Measurements from ENCODE around the gene PPP2R5C.
A peak's percentile ranks its signal among the peaks of the same experiment; 100 is the strongest.

PPP2R5C gene

GRCh38 chr14:101839236-101839635 lies 77.7 kb downstream of the PPP2R5C start:
- no peaks in the 10 kb centered on the region for H3K9me3 ChIP-seq (ENCODE audit: control insufficient read depth, insufficient read depth, low read length)
- no peaks in the 10 kb centered on the region for H3K9me2 ChIP-seq (replicated peaks; ENCODE audit: control insufficient read depth, low read length)
- H3F3A ChIP-seq (ENCODE audit: control insufficient read depth, insufficient read depth) = peaks cover 58% of the 10 kb centered on the region
- peaks cover 31% of the 10 kb centered on the region for H3K36me3 ChIP-seq (ENCODE audit: control insufficient read depth, low read length)
- H3K4me1 ChIP-seq (ENCODE audit: control insufficient read depth, low read length) = peaks cover 100% of the 10 kb centered on the region
- TF ChIP-seq CTCF (IDR thresholded peaks at IDR 0.05; ENCODE audit: low read depth, low read length, poor library complexity, severe bottlenecking) = no peak
- TF ChIP-seq EZH2phosphoT487 (IDR thresholded peaks at IDR 0.05; ENCODE audit: borderline replicate concordance, low read length) = no peak
- H3K27me3 ChIP-seq (ENCODE audit: control insufficient read depth, low read length) = no peaks in the 10 kb centered on the region
- H3K4me2 ChIP-seq (ENCODE audit: low read length) = peak overlapping the region; percentile 85
- peaks cover 3% of the 10 kb centered on the region; the same call in 1 of the 2 replicates for H4K20me1 ChIP-seq (ENCODE audit: control insufficient read depth, insufficient read depth, low read depth, low read length)
- peak overlapping the region; percentile 91 for H3K27ac ChIP-seq (ENCODE audit: low read depth, low read length)
- peaks cover 93% of the 10 kb centered on the region for H3K79me2 ChIP-seq (ENCODE audit: control insufficient read depth, low read length)
- H3K4me3 ChIP-seq (ENCODE audit: low read length) = peak overlapping the region; percentile 55

GRCh38 chr14:101839661-101840060 lies 78.2 kb downstream of the PPP2R5C start:
- H3K4me3 ChIP-seq (ENCODE audit: low read length) = peak overlapping the region; percentile 55
- H3K27ac ChIP-seq (ENCODE audit: low read depth, low read length) = peak overlapping the region; percentile 91
- H3K9me3 ChIP-seq (ENCODE audit: control insufficient read depth, insufficient read depth, low read length) = no peaks in the 10 kb centered on the region
- peaks cover 62% of the 10 kb centered on the region for H3F3A ChIP-seq (ENCODE audit: control insufficient read depth, insufficient read depth)
- peaks cover 100% of the 10 kb centered on the region for H3K4me1 ChIP-seq (ENCODE audit: control insufficient read depth, low read length)
- TF ChIP-seq CTCF (IDR thresholded peaks at IDR 0.05; ENCODE audit: low read depth, low read length, poor library complexity, severe bottlenecking) (no peak), EZH2phosphoT487 (IDR thresholded peaks at IDR 0.05; ENCODE audit: borderline replicate concordance, low read length) (no peak)
- H4K20me1 ChIP-seq (ENCODE audit: control insufficient read depth, insufficient read depth, low read depth, low read length) = peaks cover 3% of the 10 kb centered on the region; the same call in 1 of the 2 replicates
- H3K27me3 ChIP-seq (ENCODE audit: control insufficient read depth, low read length) = no peaks in the 10 kb centered on the region
- no peaks in the 10 kb centered on the region for H3K9me2 ChIP-seq (replicated peaks; ENCODE audit: control insufficient read depth, low read length)
- peaks cover 93% of the 10 kb centered on the region for H3K79me2 ChIP-seq (ENCODE audit: control insufficient read depth, low read length)
- H3K4me2 ChIP-seq (ENCODE audit: low read length) = peak overlapping the region; percentile 85
- peaks cover 31% of the 10 kb centered on the region for H3K36me3 ChIP-seq (ENCODE audit: control insufficient read depth, low read length)

GRCh38 chr14:101840649-101841369 lies 79.3 kb downstream of the PPP2R5C start:
- H3K79me2 ChIP-seq (ENCODE audit: control insufficient read depth, low read length) = peaks cover 93% of the 10 kb centered on the region
- H3K4me2 ChIP-seq (ENCODE audit: low read length) = peak overlapping the region; percentile 85
- peaks cover 3% of the 10 kb centered on the region; the same call in 1 of the 2 replicates for H4K20me1 ChIP-seq (ENCODE audit: control insufficient read depth, insufficient read depth, low read depth, low read length)
- H3K27me3 ChIP-seq (ENCODE audit: control insufficient read depth, low read length) = no peaks in the 10 kb centered on the region
- H3K4me1 ChIP-seq (ENCODE audit: control insufficient read depth, low read length) = peaks cover 100% of the 10 kb centered on the region
- peak overlapping the region; percentile 22; the same call in 1 of the 2 replicates for H3K4me3 ChIP-seq (ENCODE audit: low read length)
- peak; percentile 23 for TF ChIP-seq CTCF (IDR thresholded peaks at IDR 0.05; ENCODE audit: low read depth, low read length, poor library complexity, severe bottlenecking)
- no peak for TF ChIP-seq EZH2phosphoT487 (IDR thresholded peaks at IDR 0.05; ENCODE audit: borderline replicate concordance, low read length)
- H3K9me2 ChIP-seq (replicated peaks; ENCODE audit: control insufficient read depth, low read length) = no peaks in the 10 kb centered on the region
- H3K27ac ChIP-seq (ENCODE audit: low read depth, low read length) = peak overlapping the region; percentile 91
- peaks cover 35% of the 10 kb centered on the region for H3K36me3 ChIP-seq (ENCODE audit: control insufficient read depth, low read length)
- H3F3A ChIP-seq (ENCODE audit: control insufficient read depth, insufficient read depth) = peaks cover 67% of the 10 kb centered on the region
- no peaks in the 10 kb centered on the region for H3K9me3 ChIP-seq (ENCODE audit: control insufficient read depth, insufficient read depth, low read length)

All from DOHH2 (cell line).